Measurements from ENCODE around the gene NDUFC2. TPM values are rescaled to one million over a fixed set of nuclear protein-coding genes. Genes with fewer than 3 reads are reported as not detected.

Gene NDUFC2
- total and polyA plus RNA-seq, 2 of the 13 experiments (the other 11 are each of a cell fraction or from before 2014, with no cell fraction given), result 256 to 363 TPM

GRCh38 chr11:78045851-78046485, 33.7 kb downstream of the NDUFC2 start (continued):
- TF ChIP-seq ARNT2 (CRISPR knock-in tag; IDR thresholded peaks at IDR 0.05; ENCODE audit: low read depth) (no peak), PTBP1 (IDR thresholded peaks at IDR 0.05; ENCODE audit: low read depth, low read length, poor library complexity, severe bottlenecking) (no peak), FOXP4 (CRISPR knock-in tag; IDR thresholded peaks at IDR 0.05) (peak; percentile 37; the same call in 1 of the 2 replicates), SUZ12 (IDR thresholded peaks at IDR 0.05; ENCODE audit: low read depth, low read length) (no peak), ZBTB44 (CRISPR knock-in tag; IDR thresholded peaks at IDR 0.05) (no peak), ZNF691 (CRISPR knock-in tag; IDR thresholded peaks at IDR 0.05; ENCODE audit: borderline replicate concordance, low read depth) (peak; percentile 82; the same call in 1 of the 2 replicates), TBL1XR1 (IDR thresholded peaks at IDR 0.05; ENCODE audit: borderline replicate concordance, low read length, partially characterized antibody) (no peak), MXD3 (CRISPR knock-in tag; IDR thresholded peaks at IDR 0.05) (peak; percentile 37; the same call in 1 of the 2 replicates), ZNF878 (CRISPR knock-in tag; IDR thresholded peaks at IDR 0.05) (peak; percentile 82; the same call in 1 of the 2 replicates), ZNF513 (CRISPR knock-in tag; conservative IDR thresholded peaks at IDR 0.05) (no peak), MEF2D (CRISPR knock-in tag; IDR thresholded peaks at IDR 0.05) (no peak), THRA (CRISPR knock-in tag; IDR thresholded peaks at IDR 0.05; ENCODE audit: borderline replicate concordance) (peak; percentile 72), ZNF564 (CRISPR knock-in tag; IDR thresholded peaks at IDR 0.05) (0 out of 2 replicates have a peak, but pooled peaks have one; percentile 43), CC2D1A (CRISPR knock-in tag; IDR thresholded peaks at IDR 0.05) (no peak), GTF3A (CRISPR knock-in tag; conservative IDR thresholded peaks at IDR 0.05) (peak; percentile 76; the same call in 1 of the 2 replicates), ZNF546 (CRISPR knock-in tag; conservative IDR thresholded peaks at IDR 0.05) (no peak), ZNF276 (CRISPR knock-in tag; IDR thresholded peaks at IDR 0.05; ENCODE audit: low read depth) (0 out of 2 replicates have a peak, but pooled peaks have one; percentile 89)
